Loucy (cell line): ENCODE results near the gene FUT7.
A peak's percentile ranks its signal among the peaks of the same experiment; 100 is the strongest.

ENCODE experiments used
- H2AFZ ChIP-seq: fragments of 200-600 bp; sonication (generic); 2 replicates; pipeline ENCODE4 v1.6.0; 2016; ENCODE audit warnings: antibody characterized with exemption, mild to moderate bottlenecking, low read length, moderate library complexity
- H3F3A ChIP-seq: fragments of 200-600 bp; 2 replicates; pipeline ENCODE4 v1.6.0; 2016; ENCODE audit warnings: antibody characterized with exemption, low read depth, mild to moderate bottlenecking
- H3K27me3 ChIP-seq: fragments of 200-600 bp; sonication (generic); 2 replicates; pipeline ENCODE4 v1.6.1; 2014; ENCODE audit warnings: low read length, mild to moderate bottlenecking; ENCODE audit not compliant: insufficient read depth, poor library complexity, severe bottlenecking
- H3K36me3 ChIP-seq: fragments of 200-600 bp; sonication (generic); 2 replicates; pipeline ENCODE4 v1.6.1; 2016; ENCODE audit warnings: low read length; ENCODE audit not compliant: insufficient read depth
- H3K4me1 ChIP-seq: fragments of 200-600 bp; sonication (generic); 2 replicates; pipeline ENCODE4 v1.5.1; 2014; ENCODE audit warnings: low read length, mild to moderate bottlenecking; ENCODE audit not compliant: insufficient read depth, poor library complexity, severe bottlenecking
- H3K4me2 ChIP-seq: fragments of 200-600 bp; sonication (generic); 2 replicates; pipeline ENCODE4 v1.6.0; 2014; ENCODE audit warnings: antibody characterized with exemption, low read length, low read depth, mild to moderate bottlenecking; ENCODE audit not compliant: poor library complexity, severe bottlenecking
- H3K4me3 ChIP-seq: fragments of 200-600 bp; sonication (generic); 2 replicates; pipeline ENCODE4 v1.5.1; 2014; ENCODE audit warnings: low read length, mild to moderate bottlenecking, mixed read lengths; ENCODE audit not compliant: poor library complexity, severe bottlenecking
- H3K79me2 ChIP-seq: fragments of 200-600 bp; sonication (generic); 2 replicates; pipeline ENCODE4 v1.6.1; 2014; ENCODE audit warnings: low read length; ENCODE audit not compliant: insufficient read depth
- H3K9ac ChIP-seq: fragments of 200-600 bp; sonication (generic); 2 replicates; pipeline ENCODE4 v1.6.0; 2014; ENCODE audit warnings: mild to moderate bottlenecking, low read depth, low read length, moderate library complexity; ENCODE audit not compliant: poor library complexity, severe bottlenecking
- H3K9me2 ChIP-seq: fragments of 200-600 bp; sonication (generic); replicated peaks from 2 replicates; pipeline ENCODE4 v1.6.1; 2016; ENCODE audit warnings: low read depth, low read length, mixed read lengths
- H3K9me3 ChIP-seq: fragments of 200-600 bp; sonication (generic); 2 replicates; pipeline ENCODE4 v1.6.1; 2014; ENCODE audit warnings: mild to moderate bottlenecking, antibody characterized with exemption, low read length, low read depth; ENCODE audit not compliant: insufficient read depth
- H4K20me1 ChIP-seq: fragments of 200-600 bp; sonication (generic); 2 replicates; pipeline ENCODE4 v1.6.0; 2014; ENCODE audit warnings: antibody characterized with exemption, low read length, mild to moderate bottlenecking; ENCODE audit not compliant: insufficient read depth, poor library complexity, severe bottlenecking
- EZH2phosphoT487 ChIP-seq: fragments of 200-600 bp; IDR thresholded peaks from 2 replicates; pipeline ENCODE4 v1.6.1; 2018; ENCODE audit warnings: antibody characterized with exemption, mild to moderate bottlenecking, moderate library complexity, borderline replicate concordance
- TF ChIP-seq, protein P1 (sequence below): fragments of 200-600 bp; sonication (generic); conservative IDR thresholded peaks from 2 replicates; pipeline ENCODE4 v1.5.1; 2014; ENCODE audit warnings: mild to moderate bottlenecking, antibody characterized with exemption, low read length

The FUT7 gene, protein sequence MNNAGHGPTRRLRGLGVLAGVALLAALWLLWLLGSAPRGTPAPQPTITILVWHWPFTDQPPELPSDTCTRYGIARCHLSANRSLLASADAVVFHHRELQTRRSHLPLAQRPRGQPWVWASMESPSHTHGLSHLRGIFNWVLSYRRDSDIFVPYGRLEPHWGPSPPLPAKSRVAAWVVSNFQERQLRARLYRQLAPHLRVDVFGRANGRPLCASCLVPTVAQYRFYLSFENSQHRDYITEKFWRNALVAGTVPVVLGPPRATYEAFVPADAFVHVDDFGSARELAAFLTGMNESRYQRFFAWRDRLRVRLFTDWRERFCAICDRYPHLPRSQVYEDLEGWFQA

DNA sequence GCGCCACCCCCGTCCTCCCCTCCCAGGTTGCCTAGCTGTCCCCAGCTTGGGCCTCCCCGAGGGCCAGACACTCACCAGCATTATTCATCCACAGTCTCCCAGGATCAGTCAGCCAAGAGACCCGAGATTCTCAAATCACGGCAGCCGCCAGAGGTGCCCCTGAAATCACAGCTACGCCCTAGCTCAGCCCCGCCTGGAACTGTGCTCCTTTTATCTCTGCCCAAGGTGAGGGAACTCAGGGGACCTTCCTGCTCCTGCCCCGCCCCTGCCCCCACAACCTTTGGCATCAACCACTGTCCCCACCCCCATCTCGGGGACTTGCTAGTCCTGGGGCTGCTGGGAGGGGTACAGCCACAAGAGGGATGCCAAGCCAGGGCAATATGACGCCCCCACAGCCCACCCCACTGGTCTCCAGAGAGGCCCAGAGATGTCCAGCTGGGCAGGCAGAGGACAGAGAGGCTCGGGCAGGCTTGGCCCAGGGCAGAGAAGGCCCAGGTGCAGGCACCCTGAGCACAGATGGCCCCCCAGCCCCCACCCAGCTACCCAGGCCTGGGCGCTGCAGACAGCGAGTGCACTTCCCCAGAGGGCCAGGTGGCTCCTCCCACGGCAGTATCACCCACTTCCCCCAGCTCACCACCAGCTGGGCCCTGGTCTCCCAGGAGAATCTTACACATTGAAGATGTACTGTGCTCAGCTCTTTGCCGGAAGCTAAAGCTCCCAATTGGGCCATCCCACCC is at the start of gene FUT7:
FUT7 (minus strand) TSS at position 185 of the 737 bp plus-strand sequence; CDS start at position 88, 97 bp downstream.
- Histone ChIP-seq H3K9me3 (no peaks in the 10 kb centered on the region), H3K79me2 (peaks cover 4% of the 10 kb centered on the region; the same call in 1 of the 2 replicates), H3K27me3 (no peaks in the 10 kb centered on the region), H3K4me3 (peak within 1 kb of the TSS; percentile 81), H3K4me1 (peaks cover 54% of the 10 kb centered on the region), H3K9ac (peak within 1 kb of the TSS; percentile 92), H3F3A (peaks cover 12% of the 10 kb centered on the region; the same call in 1 of the 2 replicates), H2AFZ (no peak within 1 kb of the TSS), H3K9me2 (no peaks in the 10 kb centered on the region), H3K36me3 (no peaks in the 10 kb centered on the region), H3K4me2 (peak within 1 kb of the TSS; percentile 90), H4K20me1 (peaks cover 2% of the 10 kb centered on the region)
- TF ChIP-seq, protein P1, sequence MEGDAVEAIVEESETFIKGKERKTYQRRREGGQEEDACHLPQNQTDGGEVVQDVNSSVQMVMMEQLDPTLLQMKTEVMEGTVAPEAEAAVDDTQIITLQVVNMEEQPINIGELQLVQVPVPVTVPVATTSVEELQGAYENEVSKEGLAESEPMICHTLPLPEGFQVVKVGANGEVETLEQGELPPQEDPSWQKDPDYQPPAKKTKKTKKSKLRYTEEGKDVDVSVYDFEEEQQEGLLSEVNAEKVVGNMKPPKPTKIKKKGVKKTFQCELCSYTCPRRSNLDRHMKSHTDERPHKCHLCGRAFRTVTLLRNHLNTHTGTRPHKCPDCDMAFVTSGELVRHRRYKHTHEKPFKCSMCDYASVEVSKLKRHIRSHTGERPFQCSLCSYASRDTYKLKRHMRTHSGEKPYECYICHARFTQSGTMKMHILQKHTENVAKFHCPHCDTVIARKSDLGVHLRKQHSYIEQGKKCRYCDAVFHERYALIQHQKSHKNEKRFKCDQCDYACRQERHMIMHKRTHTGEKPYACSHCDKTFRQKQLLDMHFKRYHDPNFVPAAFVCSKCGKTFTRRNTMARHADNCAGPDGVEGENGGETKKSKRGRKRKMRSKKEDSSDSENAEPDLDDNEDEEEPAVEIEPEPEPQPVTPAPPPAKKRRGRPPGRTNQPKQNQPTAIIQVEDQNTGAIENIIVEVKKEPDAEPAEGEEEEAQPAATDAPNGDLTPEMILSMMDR, result no peak
- no peak for TF ChIP-seq EZH2phosphoT487

DNA sequence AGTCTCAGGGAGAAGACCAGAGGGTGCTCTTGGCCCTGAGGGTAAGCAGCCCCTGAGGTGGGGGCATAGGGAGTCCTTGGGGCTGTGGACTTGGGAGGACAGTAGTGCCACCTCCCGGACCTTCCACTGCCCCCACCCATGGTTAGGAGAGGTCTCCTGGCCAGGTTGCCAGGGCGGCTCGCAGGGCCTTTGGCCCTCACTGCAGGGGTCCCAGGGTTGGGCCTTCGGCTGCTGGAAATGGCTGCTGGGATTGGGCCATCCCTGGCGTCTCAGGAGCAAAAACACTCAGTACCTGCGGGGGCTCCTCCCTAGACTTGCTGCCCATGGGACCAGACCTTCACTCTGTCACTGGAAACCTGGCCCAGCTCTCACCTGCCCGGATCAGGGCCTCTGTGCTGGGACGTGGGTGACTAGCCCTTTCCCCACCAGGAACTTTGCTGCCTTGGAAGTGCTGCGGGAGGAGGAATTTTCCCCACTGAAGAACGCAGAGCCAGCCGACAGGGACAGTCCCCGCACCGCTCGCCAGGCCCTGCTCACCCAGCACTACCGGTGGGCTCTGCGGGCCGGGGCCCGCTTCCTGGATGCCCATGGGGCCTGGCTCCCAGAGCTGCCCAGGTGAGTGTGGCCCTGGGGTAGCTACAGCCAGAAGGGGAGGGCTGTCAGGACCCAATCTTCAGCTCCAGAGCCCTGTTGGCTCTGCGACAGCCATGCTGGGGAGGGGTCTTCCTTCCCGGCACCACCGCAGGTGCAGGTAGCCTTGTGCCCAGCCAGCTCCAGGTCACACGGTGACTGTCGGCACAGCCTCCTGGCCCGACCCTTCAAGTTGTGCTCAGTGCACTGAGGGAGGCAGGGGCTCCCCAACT is 48.6 kb upstream of the FUT7 start:
- Histone ChIP-seq H3K4me1 (no peaks in the 10 kb centered on the region), H3K4me2 (no peak overlapping the region), H3K9ac (no peak overlapping the region), H3K4me3 (no peak overlapping the region), H3K9me2 (no peaks in the 10 kb centered on the region), H3K36me3 (no peaks in the 10 kb centered on the region), H4K20me1 (peaks cover 5% of the 10 kb centered on the region), H3K79me2 (peaks cover 5% of the 10 kb centered on the region; the same call in 1 of the 2 replicates), H3K27me3 (no peaks in the 10 kb centered on the region), H2AFZ (no peak overlapping the region), H3F3A (no peaks in the 10 kb centered on the region), H3K9me3 (no peaks in the 10 kb centered on the region)
- TF ChIP-seq, protein P1, result no peak
- TF ChIP-seq EZH2phosphoT487, result no peak

DNA sequence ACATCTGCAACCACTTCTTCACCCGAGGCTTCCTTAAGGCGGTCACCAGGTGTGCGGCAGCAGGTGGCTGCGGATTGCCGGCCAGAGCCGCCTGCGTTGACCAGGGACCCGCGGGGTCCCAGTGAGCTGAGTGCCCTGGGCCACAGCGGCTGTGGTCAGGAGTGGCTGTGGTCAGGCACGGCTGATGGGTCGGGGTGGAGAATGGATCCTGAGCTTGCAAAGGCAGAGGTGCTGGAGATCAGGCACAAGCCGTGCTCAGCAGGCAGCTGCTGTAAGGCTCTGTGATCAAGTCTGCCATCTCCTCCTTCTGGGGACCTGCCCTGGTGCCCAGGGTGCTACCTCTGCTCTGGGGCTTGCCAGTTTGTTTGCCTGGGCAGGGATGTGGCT is 47.5 kb upstream of the FUT7 start:
- Histone ChIP-seq H3K4me3 (no peak overlapping the region), H4K20me1 (peaks cover 5% of the 10 kb centered on the region), H2AFZ (no peak overlapping the region), H3K9me2 (no peaks in the 10 kb centered on the region), H3K4me1 (no peaks in the 10 kb centered on the region), H3K9ac (no peak overlapping the region), H3F3A (no peaks in the 10 kb centered on the region), H3K27me3 (no peaks in the 10 kb centered on the region), H3K79me2 (peaks cover 5% of the 10 kb centered on the region; the same call in 1 of the 2 replicates), H3K9me3 (no peaks in the 10 kb centered on the region), H3K36me3 (no peaks in the 10 kb centered on the region), H3K4me2 (no peak overlapping the region)
- TF ChIP-seq EZH2phosphoT487, result no peak
- TF ChIP-seq, protein P1, result no peak
